Jurkat, Clone E6-1 (cell line): ENCODE measurements around the gene CASS4. TPM values are rescaled to one million over a fixed set of nuclear protein-coding genes. Genes with fewer than 3 reads are reported as not detected.
"Not testable (repeated sequence)": the region's sequence is repeated elsewhere in the genome, so short reads cannot be mapped to it uniquely, and the experiment has no call there.

ENCODE experiments used
- DNase-seq: peaks from one replicate; pipeline ENCODE4 v3.0.0-alpha.2; 2011; ENCODE audit warnings: low read depth, low spot score
- H3K4me3 ChIP-seq: 2 replicates; pipeline ENCODE4 v1.5.1; 2011; ENCODE audit warnings: mild to moderate bottlenecking, low read length, control low read depth, moderate library complexity
- polyA plus RNA-seq: library from polyadenylated mRNA; unstranded; fragments of >200 nt; gene quantifications from one replicate; pipeline ENCODE4 v1.2.1, GENCODE V29; 2012; ENCODE audit warnings: missing spikeins; ENCODE audit not compliant: insufficient read length, insufficient read depth

The CASS4 gene
- 0.42 TPM for polyA plus RNA-seq

- H3K4me3 ChIP-seq = peak within 1 kb of the TSS; percentile 26
- DNase-seq = peak; percentile 84
These were observed at the start of gene CASS4 for GRCh38 chr20:56411759-56412472. CASS4 (plus strand) TSS chr20:56412260; CDS start chr20:56412459, 199 bp downstream.

GRCh38 chr20:56362833-56363413 lies 49.1 kb upstream of the CASS4 start:
- no peak overlapping the region for H3K4me3 ChIP-seq
- no peak for DNase-seq

GRCh38 chr20:56363491-56363890 lies 48.6 kb upstream of the CASS4 start:
- no peak for DNase-seq
- no peak overlapping the region for H3K4me3 ChIP-seq

- no peak for DNase-seq
- H3K4me3 ChIP-seq = no peak overlapping the region
These were observed 43.5 kb upstream of the CASS4 start for GRCh38 chr20:56368351-56369134.

GRCh38 chr20:56369179-56369578 lies 42.9 kb upstream of the CASS4 start:
- no peak for DNase-seq
- no peak overlapping the region for H3K4me3 ChIP-seq

- DNase-seq = no peak
- H3K4me3 ChIP-seq = no peak overlapping the region
These were observed 40.1 kb upstream of the CASS4 start for GRCh38 chr20:56371977-56372376.

GRCh38 chr20:56372850-56373249 lies 39.2 kb upstream of the CASS4 start:
- no peak for DNase-seq
- H3K4me3 ChIP-seq = no peak overlapping the region

GRCh38 chr20:56373942-56374341 lies 38.1 kb upstream of the CASS4 start:
- no peak overlapping the region for H3K4me3 ChIP-seq
- DNase-seq = no peak

GRCh38 chr20:56376331-56376730 lies 35.7 kb upstream of the CASS4 start:
- no peak for DNase-seq
- no peak overlapping the region for H3K4me3 ChIP-seq

GRCh38 chr20:56378386-56378785 lies 33.7 kb upstream of the CASS4 start:
- no peak for DNase-seq
- H3K4me3 ChIP-seq = no peak overlapping the region

GRCh38 chr20:56380375-56380774 lies 31.7 kb upstream of the CASS4 start:
- H3K4me3 ChIP-seq = no peak overlapping the region
- DNase-seq = no peak

- H3K4me3 ChIP-seq = no peak overlapping the region
- DNase-seq = no peak
These were observed 30.6 kb upstream of the CASS4 start for GRCh38 chr20:56381501-56381900.

GRCh38 chr20:56382696-56383095 lies 29.4 kb upstream of the CASS4 start:
- no peak for DNase-seq
- no peak overlapping the region for H3K4me3 ChIP-seq

- DNase-seq = no peak
- no peak overlapping the region for H3K4me3 ChIP-seq
These were observed 28.7 kb upstream of the CASS4 start for GRCh38 chr20:56383334-56383733.

- DNase-seq = no peak
- H3K4me3 ChIP-seq = no peak overlapping the region
These were observed 26.9 kb upstream of the CASS4 start for GRCh38 chr20:56385130-56385529.

GRCh38 chr20:56386219-56386618 lies 25.8 kb upstream of the CASS4 start:
- no peak for DNase-seq
- no peak overlapping the region for H3K4me3 ChIP-seq

- no peak overlapping the region for H3K4me3 ChIP-seq
- DNase-seq = no peak
These were observed 23.2 kb upstream of the CASS4 start for GRCh38 chr20:56388882-56389281.

GRCh38 chr20:56389807-56390206 lies 22.3 kb upstream of the CASS4 start:
- no peak overlapping the region for H3K4me3 ChIP-seq

GRCh38 chr20:56390396-56390795 lies 21.7 kb upstream of the CASS4 start:
- peak overlapping the region; percentile 87 for H3K4me3 ChIP-seq

More at GRCh38 chr20:56389807-56390206, 22.3 kb upstream of the CASS4 start:
- no peak for DNase-seq

GRCh38 chr20:56391037-56391436 lies 21.0 kb upstream of the CASS4 start:
- DNase-seq = no peak
- peak overlapping the region; percentile 87 for H3K4me3 ChIP-seq

More at GRCh38 chr20:56390396-56390795, 21.7 kb upstream of the CASS4 start:
- not testable (repeated sequence) for DNase-seq
